A673 (cell line): Measurements from ENCODE around the gene LMCD1. TPM values are rescaled to one million over a fixed set of nuclear protein-coding genes. Genes with fewer than 3 reads are reported as not detected.

Experiments
- BruUV-seq: library from RNA; stranded (reverse); fragments of 400-500 nt; replicated peaks from 2 replicates; lab custom pipeline; 2021; lab: Mats Ljungman, UMichigan
- CTCF ChIA-PET: fragments of 300-600 bp; sonication (Branson Sonifier 250); formaldehyde crosslinking; loops from one replicate; lab custom pipeline; 2022; ENCODE audit warnings: antibody characterized with exemption; lab: Charles Lee
- POLR2A ChIA-PET: fragments of 300-600 bp; sonication (Branson Sonifier 250); formaldehyde crosslinking; loops from one replicate; lab custom pipeline; 2022; ENCODE audit warnings: antibody characterized with exemption; ENCODE audit not compliant: low non-redundant PET; lab: Charles Lee
- DNase-seq: peaks from one replicate; pipeline ENCODE4 v3.0.0-alpha.2; 2015; ENCODE audit warnings: low spot score
- H3K27ac ChIP-seq: fragments of 200-600 bp; sonication (generic); 2 replicates; pipeline ENCODE4 v1.5.1; 2016; ENCODE audit warnings: mixed run types, low read depth, mild to moderate bottlenecking, mixed read lengths, antibody characterized with exemption, low read length; ENCODE audit not compliant: poor library complexity, severe bottlenecking
- H3K27me3 ChIP-seq: fragments of 200-600 bp; sonication (generic); replicated peaks from 2 replicates; pipeline ENCODE4 v1.6.1; 2017; ENCODE audit warnings: mixed run types, low read depth, mild to moderate bottlenecking, mixed read lengths, antibody characterized with exemption, low read length; ENCODE audit not compliant: insufficient read depth, poor library complexity
- H3K36me3 ChIP-seq: fragments of 200-600 bp; sonication (generic); 2 replicates; pipeline ENCODE4 v1.6.1; 2016; ENCODE audit warnings: mixed run types, mild to moderate bottlenecking, mixed read lengths, antibody characterized with exemption, low read length; ENCODE audit not compliant: insufficient read depth, poor library complexity, severe bottlenecking
- H3K4me1 ChIP-seq: fragments of 200-600 bp; sonication (generic); 2 replicates; pipeline ENCODE4 v1.6.1; 2017; ENCODE audit warnings: mixed run types, mild to moderate bottlenecking, mixed read lengths, antibody characterized with exemption, low read length; ENCODE audit not compliant: insufficient read depth, poor library complexity, severe bottlenecking
- H3K4me3 ChIP-seq: fragments of 200-600 bp; sonication (generic); 2 replicates; pipeline ENCODE4 v1.5.1; 2016; ENCODE audit warnings: low read depth, mixed run types, mild to moderate bottlenecking, mixed read lengths, low read length; ENCODE audit not compliant: poor library complexity, severe bottlenecking
- H3K9me3 ChIP-seq: fragments of 200-600 bp; sonication (generic); 2 replicates; pipeline ENCODE4 v1.6.1; 2016; ENCODE audit warnings: mixed run types, low read depth, mild to moderate bottlenecking, mixed read lengths, antibody characterized with exemption, low read length; ENCODE audit not compliant: poor library complexity, severe bottlenecking
- EZH2 ChIP-seq: fragments of 200-600 bp; sonication (generic); IDR thresholded peaks from 2 replicates; pipeline ENCODE4 v1.6.1; 2017; ENCODE audit warnings: borderline replicate concordance, low read depth, mild to moderate bottlenecking, mixed read lengths, antibody characterized with exemption, low read length; ENCODE audit not compliant: poor library complexity, severe bottlenecking
- intact Hi-C: fragments of 100-400 bp; cut with micrococcal nuclease; formaldehyde crosslinking; loops from one replicate; pipeline ENCODE4 v1.10.0; 2022; ENCODE audit not compliant: unreplicated experiment
- total RNA-seq: library from RNA; stranded (reverse); gene quantifications from 2 replicates; pipeline ENCODE4 v1.2.3, GENCODE V29; 2021
- TF ChIP-seq, protein P1 (sequence below): fragments of 300-800, 200-600 bp; sonication (generic); conservative IDR thresholded peaks from 2 replicates; pipeline ENCODE4 v1.5.1; 2017; ENCODE audit warnings: low read depth, mild to moderate bottlenecking, antibody characterized with exemption, low read length, moderate library complexity, mixed read lengths

Gene LMCD1
- total RNA-seq, 1 experiment from 2014 or later: 4.3 TPM

DNA sequence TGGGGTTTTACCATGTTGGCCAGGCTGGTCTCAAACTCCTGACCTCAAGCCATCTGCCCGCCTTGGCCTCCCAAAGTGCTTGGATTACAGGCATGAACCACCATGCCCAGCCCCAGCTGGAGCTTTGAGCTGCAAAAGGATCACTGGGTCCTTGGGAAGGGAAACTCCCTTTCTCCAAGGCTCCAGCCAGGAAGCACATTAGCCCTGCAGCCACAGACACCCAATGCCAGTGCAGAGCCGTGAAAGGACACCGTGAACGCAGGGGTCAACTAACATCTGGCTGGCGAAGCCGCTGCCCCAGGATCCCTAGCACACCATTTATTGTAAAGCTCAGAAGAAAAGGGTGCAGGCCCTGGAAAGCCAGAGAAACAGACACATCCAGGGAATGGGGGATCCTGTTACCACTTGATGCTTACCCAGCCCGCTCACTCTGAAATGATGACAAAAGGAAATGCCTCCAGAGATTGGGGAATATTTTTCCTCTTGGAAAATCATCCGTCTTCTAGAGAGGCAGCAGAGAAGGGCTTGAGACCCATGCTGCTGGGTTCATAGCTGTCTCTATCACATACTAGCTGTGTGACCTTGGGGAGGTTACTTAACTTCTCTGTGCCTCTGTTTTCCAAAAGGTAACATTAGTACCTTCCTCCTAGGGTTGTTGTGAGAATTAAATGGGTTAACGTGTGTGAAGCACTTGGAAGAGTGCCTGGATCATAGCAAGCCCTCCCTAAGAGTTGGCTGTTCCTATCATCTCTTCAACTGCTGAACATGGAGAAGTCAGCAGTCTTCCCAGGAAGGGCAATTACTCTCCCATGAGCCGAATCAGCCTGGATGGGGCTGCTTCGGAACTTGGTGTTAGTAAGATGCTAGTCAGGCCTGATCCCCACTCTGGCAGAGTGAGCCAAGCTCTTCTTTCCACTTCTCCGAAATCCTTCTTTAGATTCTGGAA lies 40.8 kb downstream of the LMCD1 start:
- no TSS peak for BruUV-seq
- Histone ChIP-seq H3K27me3 (no peaks in the 10 kb centered on the region), H3K4me1 (no peaks in the 10 kb centered on the region), H3K4me3 (no peak overlapping the region), H3K9me3 (no peaks in the 10 kb centered on the region), H3K27ac (no peak overlapping the region), H3K36me3 (no peaks in the 10 kb centered on the region)
- no peak for DNase-seq
- ChIA-PET CTCF (no interaction called here), POLR2A (no interaction called here)
- intact Hi-C loops: no loop called here
- TF ChIP-seq, protein P1, sequence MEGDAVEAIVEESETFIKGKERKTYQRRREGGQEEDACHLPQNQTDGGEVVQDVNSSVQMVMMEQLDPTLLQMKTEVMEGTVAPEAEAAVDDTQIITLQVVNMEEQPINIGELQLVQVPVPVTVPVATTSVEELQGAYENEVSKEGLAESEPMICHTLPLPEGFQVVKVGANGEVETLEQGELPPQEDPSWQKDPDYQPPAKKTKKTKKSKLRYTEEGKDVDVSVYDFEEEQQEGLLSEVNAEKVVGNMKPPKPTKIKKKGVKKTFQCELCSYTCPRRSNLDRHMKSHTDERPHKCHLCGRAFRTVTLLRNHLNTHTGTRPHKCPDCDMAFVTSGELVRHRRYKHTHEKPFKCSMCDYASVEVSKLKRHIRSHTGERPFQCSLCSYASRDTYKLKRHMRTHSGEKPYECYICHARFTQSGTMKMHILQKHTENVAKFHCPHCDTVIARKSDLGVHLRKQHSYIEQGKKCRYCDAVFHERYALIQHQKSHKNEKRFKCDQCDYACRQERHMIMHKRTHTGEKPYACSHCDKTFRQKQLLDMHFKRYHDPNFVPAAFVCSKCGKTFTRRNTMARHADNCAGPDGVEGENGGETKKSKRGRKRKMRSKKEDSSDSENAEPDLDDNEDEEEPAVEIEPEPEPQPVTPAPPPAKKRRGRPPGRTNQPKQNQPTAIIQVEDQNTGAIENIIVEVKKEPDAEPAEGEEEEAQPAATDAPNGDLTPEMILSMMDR: no peak
- no peak for TF ChIP-seq EZH2

DNA sequence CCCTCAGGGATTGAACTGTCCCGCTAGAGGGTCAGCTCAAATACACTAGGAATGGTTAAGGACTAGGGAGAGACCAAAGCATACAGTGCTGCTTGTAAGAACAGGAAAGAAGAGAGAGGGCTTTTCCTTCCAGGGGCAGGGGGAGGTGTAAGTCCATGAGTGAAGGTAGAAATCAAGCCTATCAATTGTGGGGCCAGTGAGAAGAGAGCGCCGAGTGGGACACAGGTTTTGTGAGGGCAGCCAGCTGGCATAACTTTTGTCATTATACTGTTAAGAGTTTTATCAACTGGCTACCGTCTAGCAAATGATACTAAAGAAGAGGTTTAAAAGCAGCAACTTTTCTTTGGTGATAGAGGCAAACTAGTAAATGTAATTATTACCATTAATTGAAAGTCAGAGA lies 45.0 kb downstream of the LMCD1 start:
- TF ChIP-seq, protein P1: no peak
- TF ChIP-seq EZH2: no peak
- no peak overlapping the region for H3K27ac ChIP-seq
- intact Hi-C loops: no loop called here
- H3K4me1 ChIP-seq: no peaks in the 10 kb centered on the region
- ChIA-PET POLR2A (no interaction called here), CTCF (no interaction called here)
- no peaks in the 10 kb centered on the region for H3K9me3 ChIP-seq
- no peaks in the 10 kb centered on the region for H3K27me3 ChIP-seq
- BruUV-seq: no TSS peak
- no peak for DNase-seq
- no peak overlapping the region for H3K4me3 ChIP-seq
- H3K36me3 ChIP-seq: no peaks in the 10 kb centered on the region

DNA sequence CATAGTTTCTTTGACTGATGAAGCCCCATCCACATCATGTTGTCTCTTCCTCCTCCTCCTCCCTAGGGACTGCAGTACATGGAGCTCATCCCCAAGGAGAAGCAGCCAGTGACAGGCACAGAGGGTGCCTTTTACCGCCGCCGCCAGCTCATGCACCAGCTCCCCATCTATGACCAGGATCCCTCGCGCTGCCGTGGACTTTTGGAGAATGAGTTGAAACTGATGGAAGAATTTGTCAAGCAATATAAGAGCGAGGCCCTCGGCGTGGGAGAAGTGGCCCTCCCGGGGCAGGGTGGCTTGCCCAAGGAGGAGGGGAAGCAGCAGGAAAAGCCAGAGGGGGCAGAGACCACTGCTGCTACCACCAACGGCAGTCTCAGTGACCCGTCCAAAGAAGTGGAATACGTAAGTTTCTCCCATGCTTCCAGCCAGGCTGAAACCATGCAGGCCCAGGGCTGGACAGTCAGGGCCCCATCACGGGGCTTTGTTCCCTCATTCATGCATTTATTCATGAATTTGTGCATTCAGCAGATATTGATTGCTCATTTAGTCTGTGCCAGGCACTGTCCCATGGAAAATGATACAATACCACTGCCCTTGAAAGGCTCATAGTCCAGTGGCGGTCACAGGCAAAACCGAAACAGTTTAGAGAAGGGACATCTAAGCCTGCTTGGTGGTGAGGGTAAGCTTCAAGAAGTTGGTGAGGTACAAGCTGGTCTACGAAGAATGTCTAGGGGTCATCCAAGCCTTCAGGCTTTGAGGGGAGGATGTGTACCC lies 47.1 kb downstream of the LMCD1 start:
- TF ChIP-seq EZH2: no peak
- TF ChIP-seq, protein P1: no peak
- no peak overlapping the region for H3K4me3 ChIP-seq
- no peaks in the 10 kb centered on the region for H3K4me1 ChIP-seq
- no peaks in the 10 kb centered on the region for H3K27me3 ChIP-seq
- ChIA-PET POLR2A (no interaction called here), CTCF (no interaction called here)
- no peaks in the 10 kb centered on the region for H3K36me3 ChIP-seq
- intact Hi-C loops: no loop called here
- H3K9me3 ChIP-seq: no peaks in the 10 kb centered on the region
- BruUV-seq: no TSS peak
- no peak overlapping the region for H3K27ac ChIP-seq
- no peak for DNase-seq
